ENCODE measurements around the gene DPP3. TPM values are rescaled to one million over a fixed set of nuclear protein-coding genes. Genes with fewer than 3 reads are reported as not detected.

The DPP3 gene
- total RNA-seq, 1 experiment from 2014 or later = 180 TPM

DNA sequence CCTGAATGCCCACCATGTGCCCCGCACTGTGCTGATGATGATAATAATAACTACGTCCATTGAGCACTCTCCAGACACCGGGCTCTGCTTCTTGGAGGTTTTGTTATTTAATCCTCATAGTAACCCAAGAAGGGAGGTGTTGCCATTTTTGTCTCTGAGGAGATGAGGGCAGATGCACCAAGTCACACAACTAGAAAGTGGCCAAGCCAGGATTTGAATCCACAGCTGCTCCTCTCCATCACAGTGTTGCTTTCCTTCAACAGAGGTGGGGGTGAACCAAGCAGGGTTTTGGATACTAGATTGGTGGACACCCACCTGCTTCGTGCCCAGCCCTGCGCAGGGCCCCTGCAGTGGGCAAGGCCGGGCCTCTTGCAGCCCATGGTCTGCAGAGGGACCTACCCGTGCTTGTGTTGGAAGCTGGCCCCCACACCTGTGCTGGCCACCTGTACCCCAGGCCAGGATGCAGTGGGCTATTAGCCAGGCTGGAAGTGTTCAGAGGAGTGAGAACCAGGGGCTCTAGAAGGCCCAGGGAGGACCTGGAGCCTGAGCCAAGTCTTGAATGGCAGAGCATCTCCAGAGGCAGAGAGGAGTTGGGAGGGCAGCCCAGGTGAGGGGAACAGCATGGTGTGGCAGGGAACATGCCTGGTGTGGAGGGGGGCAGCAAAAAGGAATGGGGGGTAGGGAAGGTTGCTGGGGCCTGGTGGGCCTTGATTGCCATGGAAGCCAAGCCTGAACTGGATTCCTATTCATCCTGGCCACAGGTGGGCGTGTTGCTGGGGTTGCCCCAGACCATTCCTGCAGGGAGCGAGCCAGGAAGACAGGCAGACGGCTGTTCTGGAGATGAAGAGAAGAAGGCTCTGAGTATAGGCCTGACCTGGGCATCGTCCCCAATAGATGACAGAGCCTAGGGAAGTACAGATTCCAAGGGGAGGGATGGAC, 2.7 kb upstream of the DPP3 start:
- ATAC-seq (no peak), DNase-seq (ENCODE audit: low read depth, low spot score) (no peak)
- ChIA-PET CTCF (interaction anchor here (0.7 to 1.8 kb wide), 3 partner anchors 10 to 114 kb away, joined by 3 to 18 read pairs (median 10); partner anchors contain the start of gene PELI3), POLR2A (no interaction called here)
- H3K27me3 ChIP-seq (ENCODE audit: control insufficient read depth, insufficient read depth, low read length) = no peaks in the 10 kb centered on the region
- no peaks in the 10 kb centered on the region for H3K9me3 ChIP-seq (ENCODE audit: control insufficient read depth, insufficient read depth, low read depth, low read length)
- peaks cover 4% of the 10 kb centered on the region for H3K4me1 ChIP-seq (ENCODE audit: control insufficient read depth, insufficient read depth, low read length)
- intact Hi-C loops (cut with micrococcal nuclease; ENCODE audit: unreplicated experiment) (loop anchor here (2.0 kb wide), 1 partner anchor 69 kb away; no protein-coding TSS in a partner anchor), in situ Hi-C loops (cut with HindIII; ENCODE audit: low pct_unique_long_range_greater_than_20kb, low sequenced_read_pairs) (no loop called here)
- no TSS peak for BruUV-seq (replicated peaks)
- H3K36me3 ChIP-seq (ENCODE audit: control insufficient read depth, insufficient read depth, low read length) = peaks cover 1% of the 10 kb centered on the region; the same call in 1 of the 2 replicates
- TF ChIP-seq POLR2AphosphoS5 (IDR thresholded peaks at IDR 0.05; ENCODE audit: low read depth, low read length) = no peak
- H3K27ac ChIP-seq (ENCODE audit: low read length) = no peak overlapping the region
- no peak overlapping the region for H3K4me3 ChIP-seq (ENCODE audit: low read depth in 2 of 2, low read length in 2 of 2)

DNA sequence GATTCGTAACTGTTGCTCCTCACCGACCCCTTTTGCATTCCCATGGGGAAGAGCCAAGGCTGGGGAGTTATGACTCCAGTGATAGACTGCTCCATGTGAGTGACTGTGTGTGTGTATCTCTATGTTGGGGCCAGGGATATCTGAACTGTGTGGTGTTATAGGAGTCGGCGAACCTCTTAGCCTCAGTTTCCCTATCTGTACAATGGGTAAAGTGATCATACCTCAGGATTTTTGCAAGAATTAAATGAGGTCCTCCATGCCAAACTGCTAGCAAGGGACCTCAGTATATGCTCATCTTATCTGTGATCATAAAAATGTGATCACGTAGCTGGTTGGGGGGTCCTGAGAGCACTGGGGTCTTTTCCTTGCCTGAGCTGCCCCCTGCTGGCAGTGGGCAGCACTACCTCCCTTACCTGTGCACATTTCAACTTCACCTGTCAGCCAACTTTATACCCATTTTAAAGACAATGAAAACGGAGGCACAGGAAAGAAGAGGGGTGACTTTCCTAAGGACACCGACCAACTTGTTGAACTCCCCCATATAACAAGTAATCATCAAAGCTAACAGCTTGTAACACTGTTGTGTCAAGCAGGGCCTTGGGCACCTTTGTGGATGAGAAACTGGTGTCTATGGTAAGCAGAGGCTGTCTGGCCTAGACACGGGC, 1.4 kb upstream of the DPP3 start:
- in situ Hi-C loops (cut with HindIII; ENCODE audit: low pct_unique_long_range_greater_than_20kb, low sequenced_read_pairs) (no loop called here), intact Hi-C loops (cut with micrococcal nuclease; ENCODE audit: unreplicated experiment) (loop anchor here (2.0 kb wide), 1 partner anchor 70 kb away; no protein-coding TSS in a partner anchor)
- Histone ChIP-seq H3K4me1 (ENCODE audit: control insufficient read depth, insufficient read depth, low read length) (peaks cover 4% of the 10 kb centered on the region), H3K36me3 (ENCODE audit: control insufficient read depth, insufficient read depth, low read length) (peaks cover 5% of the 10 kb centered on the region; the same call in 1 of the 2 replicates), H3K4me3 (ENCODE audit: low read depth in 2 of 2, low read length in 2 of 2) (peak overlapping the region; percentile 77 to 90), H3K27me3 (ENCODE audit: control insufficient read depth, insufficient read depth, low read length) (no peaks in the 10 kb centered on the region), H3K9me3 (ENCODE audit: control insufficient read depth, insufficient read depth, low read depth, low read length) (no peaks in the 10 kb centered on the region), H3K27ac (ENCODE audit: low read length) (peak overlapping the region; percentile 95)
- DNase-seq (ENCODE audit: low read depth, low spot score) (peak; percentile 45), ATAC-seq (no peak)
- no TSS peak for BruUV-seq (replicated peaks)
- CTCF ChIA-PET = interaction anchor here (0.6 to 1.8 kb wide), 3 partner anchors 11 to 72 kb away, joined by 3 to 10 read pairs (median 3); partner anchors contain the start of gene PELI3
- POLR2A ChIA-PET = no interaction called here
- TF ChIP-seq, protein P1, sequence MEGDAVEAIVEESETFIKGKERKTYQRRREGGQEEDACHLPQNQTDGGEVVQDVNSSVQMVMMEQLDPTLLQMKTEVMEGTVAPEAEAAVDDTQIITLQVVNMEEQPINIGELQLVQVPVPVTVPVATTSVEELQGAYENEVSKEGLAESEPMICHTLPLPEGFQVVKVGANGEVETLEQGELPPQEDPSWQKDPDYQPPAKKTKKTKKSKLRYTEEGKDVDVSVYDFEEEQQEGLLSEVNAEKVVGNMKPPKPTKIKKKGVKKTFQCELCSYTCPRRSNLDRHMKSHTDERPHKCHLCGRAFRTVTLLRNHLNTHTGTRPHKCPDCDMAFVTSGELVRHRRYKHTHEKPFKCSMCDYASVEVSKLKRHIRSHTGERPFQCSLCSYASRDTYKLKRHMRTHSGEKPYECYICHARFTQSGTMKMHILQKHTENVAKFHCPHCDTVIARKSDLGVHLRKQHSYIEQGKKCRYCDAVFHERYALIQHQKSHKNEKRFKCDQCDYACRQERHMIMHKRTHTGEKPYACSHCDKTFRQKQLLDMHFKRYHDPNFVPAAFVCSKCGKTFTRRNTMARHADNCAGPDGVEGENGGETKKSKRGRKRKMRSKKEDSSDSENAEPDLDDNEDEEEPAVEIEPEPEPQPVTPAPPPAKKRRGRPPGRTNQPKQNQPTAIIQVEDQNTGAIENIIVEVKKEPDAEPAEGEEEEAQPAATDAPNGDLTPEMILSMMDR (IDR thresholded peaks at IDR 0.05) = peak; percentile 96
- no peak for TF ChIP-seq TCF7L2 (IDR thresholded peaks at IDR 0.05; ENCODE audit: low read depth, low read length)

DNA sequence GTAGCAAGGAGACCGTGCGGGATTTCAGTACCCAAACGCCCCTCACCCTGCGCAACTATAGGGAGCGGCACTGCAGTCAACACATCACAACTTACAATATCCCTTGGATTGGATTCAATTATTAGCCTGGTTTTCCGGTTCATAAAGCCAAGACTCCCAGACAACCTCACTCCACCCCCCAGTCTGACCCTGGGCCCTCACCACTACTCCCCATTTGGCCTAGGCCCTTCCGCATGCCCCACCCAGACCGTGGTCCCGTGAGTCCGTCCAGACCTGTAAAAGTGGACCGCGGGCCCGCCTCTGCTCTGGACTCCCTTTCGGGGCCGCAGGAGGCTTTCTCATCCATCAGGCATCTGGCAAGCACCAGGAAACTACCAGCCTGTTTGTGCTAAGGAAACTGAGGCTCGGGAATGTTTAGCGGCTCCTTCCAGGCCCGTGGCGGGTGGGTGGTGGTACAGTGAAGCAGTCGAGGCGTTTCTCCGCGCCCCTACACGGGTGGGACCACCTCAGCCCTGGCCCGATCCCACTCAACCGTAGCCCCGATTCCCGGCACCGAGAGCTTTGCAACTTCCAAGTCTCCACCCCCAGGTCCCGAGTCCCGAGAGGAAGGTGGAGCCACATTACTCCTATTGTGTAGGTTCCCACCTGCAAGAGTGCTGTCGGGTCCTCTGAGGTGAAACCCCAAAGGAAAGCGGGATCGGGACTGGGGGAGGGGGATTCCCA, 679 bp upstream of the DPP3 start:
- no peaks in the 10 kb centered on the region for H3K27me3 ChIP-seq (ENCODE audit: control insufficient read depth, insufficient read depth, low read length)
- peak overlapping the region; percentile 77 to 90 for H3K4me3 ChIP-seq (ENCODE audit: low read depth in 2 of 2, low read length in 2 of 2)
- peak; percentile 30 for DNase-seq (ENCODE audit: low read depth, low spot score)
- in situ Hi-C loops (cut with HindIII; ENCODE audit: low pct_unique_long_range_greater_than_20kb, low sequenced_read_pairs) (no loop called here), intact Hi-C loops (cut with micrococcal nuclease; ENCODE audit: unreplicated experiment) (loop anchor here (2.0 kb wide), 1 partner anchor 71 kb away; no protein-coding TSS in a partner anchor)
- H3K36me3 ChIP-seq (ENCODE audit: control insufficient read depth, insufficient read depth, low read length) = peaks cover 5% of the 10 kb centered on the region; the same call in 1 of the 2 replicates
- H3K27ac ChIP-seq (ENCODE audit: low read length) = peak overlapping the region; percentile 95
- ATAC-seq = peak; percentile 65
- TSS peak; percentile 92 for BruUV-seq (replicated peaks)
- TF ChIP-seq, protein P1 (IDR thresholded peaks at IDR 0.05) = no peak
- TF ChIP-seq, protein P2, sequence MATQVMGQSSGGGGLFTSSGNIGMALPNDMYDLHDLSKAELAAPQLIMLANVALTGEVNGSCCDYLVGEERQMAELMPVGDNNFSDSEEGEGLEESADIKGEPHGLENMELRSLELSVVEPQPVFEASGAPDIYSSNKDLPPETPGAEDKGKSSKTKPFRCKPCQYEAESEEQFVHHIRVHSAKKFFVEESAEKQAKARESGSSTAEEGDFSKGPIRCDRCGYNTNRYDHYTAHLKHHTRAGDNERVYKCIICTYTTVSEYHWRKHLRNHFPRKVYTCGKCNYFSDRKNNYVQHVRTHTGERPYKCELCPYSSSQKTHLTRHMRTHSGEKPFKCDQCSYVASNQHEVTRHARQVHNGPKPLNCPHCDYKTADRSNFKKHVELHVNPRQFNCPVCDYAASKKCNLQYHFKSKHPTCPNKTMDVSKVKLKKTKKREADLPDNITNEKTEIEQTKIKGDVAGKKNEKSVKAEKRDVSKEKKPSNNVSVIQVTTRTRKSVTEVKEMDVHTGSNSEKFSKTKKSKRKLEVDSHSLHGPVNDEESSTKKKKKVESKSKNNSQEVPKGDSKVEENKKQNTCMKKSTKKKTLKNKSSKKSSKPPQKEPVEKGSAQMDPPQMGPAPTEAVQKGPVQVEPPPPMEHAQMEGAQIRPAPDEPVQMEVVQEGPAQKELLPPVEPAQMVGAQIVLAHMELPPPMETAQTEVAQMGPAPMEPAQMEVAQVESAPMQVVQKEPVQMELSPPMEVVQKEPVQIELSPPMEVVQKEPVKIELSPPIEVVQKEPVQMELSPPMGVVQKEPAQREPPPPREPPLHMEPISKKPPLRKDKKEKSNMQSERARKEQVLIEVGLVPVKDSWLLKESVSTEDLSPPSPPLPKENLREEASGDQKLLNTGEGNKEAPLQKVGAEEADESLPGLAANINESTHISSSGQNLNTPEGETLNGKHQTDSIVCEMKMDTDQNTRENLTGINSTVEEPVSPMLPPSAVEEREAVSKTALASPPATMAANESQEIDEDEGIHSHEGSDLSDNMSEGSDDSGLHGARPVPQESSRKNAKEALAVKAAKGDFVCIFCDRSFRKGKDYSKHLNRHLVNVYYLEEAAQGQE (IDR thresholded peaks at IDR 0.05; ENCODE audit: insufficient read depth in 1 of 2, low read depth in 2 of 2, low read length in 1 of 2) = no peak
- TF ChIP-seq POLR2AphosphoS5 (IDR thresholded peaks at IDR 0.05; ENCODE audit: low read depth, low read length) (no peak; the same call in 1 of the 2 replicates), SIN3A (IDR thresholded peaks at IDR 0.05; ENCODE audit: borderline replicate concordance, insufficient read depth, low read depth, low read length) (no peak), TCF7L2 (IDR thresholded peaks at IDR 0.05; ENCODE audit: low read depth, low read length) (no peak)
- peaks cover 4% of the 10 kb centered on the region for H3K4me1 ChIP-seq (ENCODE audit: control insufficient read depth, insufficient read depth, low read length)
- ChIA-PET CTCF (interaction anchor here (0.6 to 1.8 kb wide), 5 partner anchors 12 to 167 kb away, joined by 3 to 10 read pairs (median 3); partner anchors contain the start of gene PELI3), POLR2A (interaction anchor here (0.5 to 1.0 kb wide), 3 partner anchors 10 to 151 kb away, joined by 3 to 11 read pairs (median 7); no protein-coding TSS in a partner anchor)
- H3K9me3 ChIP-seq (ENCODE audit: control insufficient read depth, insufficient read depth, low read depth, low read length) = no peaks in the 10 kb centered on the region

Measured in Panc1 (cell line).